MM.1S (cell line): Measurements from ENCODE around the gene KCNB1.

Experiments used
- DNase-seq: peaks from one replicate; pipeline ENCODE4 v3.0.0-alpha.2; 2015
- H2AFZ ChIP-seq: fragments of 300-600 bp; sonication (generic); 2 replicates; pipeline ENCODE4 v1.6.0; 2016; ENCODE audit warnings: antibody characterized with exemption, low read length
- H3F3A ChIP-seq: fragments of 300-600 bp; sonication (generic); 2 replicates; pipeline ENCODE4 v1.6.1; 2016; ENCODE audit warnings: mild to moderate bottlenecking, antibody characterized with exemption, low read length, moderate library complexity, mixed read lengths; ENCODE audit not compliant: insufficient read depth
- H3K27ac ChIP-seq: fragments of 300-600 bp; sonication (generic); 2 replicates; pipeline ENCODE4 v1.5.1; 2016; ENCODE audit warnings: mild to moderate bottlenecking, low read length
- H3K27me3 ChIP-seq: fragments of 300-600 bp; sonication (generic); replicated peaks from 2 replicates; pipeline ENCODE4 v1.6.0; 2016; ENCODE audit warnings: low read length; ENCODE audit not compliant: insufficient read depth
- H3K36me3 ChIP-seq: fragments of 300-600 bp; sonication (generic); replicated peaks from 2 replicates; pipeline ENCODE4 v1.6.1; 2016; ENCODE audit warnings: mild to moderate bottlenecking, low read length, mixed read lengths; ENCODE audit not compliant: insufficient read depth
- H3K4me1 ChIP-seq: fragments of 300-600 bp; sonication (generic); 2 replicates; pipeline ENCODE4 v1.6.1; 2016; ENCODE audit warnings: low read length, mixed read lengths
- H3K4me2 ChIP-seq: fragments of 300-600 bp; sonication (generic); 2 replicates; pipeline ENCODE4 v1.6.0; 2016; ENCODE audit warnings: low read depth, low read length
- H3K4me3 ChIP-seq: fragments of 300-600 bp; sonication (generic); 2 replicates; pipeline ENCODE4 v1.5.1; 2016; ENCODE audit warnings: low read length, mixed read lengths
- H3K79me2 ChIP-seq: fragments of 300-600 bp; sonication (generic); 2 replicates; pipeline ENCODE4 v1.6.1; 2016; ENCODE audit warnings: mixed run types, low read length, mixed read lengths
- H3K9ac ChIP-seq: fragments of 300-600 bp; sonication (generic); 2 replicates; pipeline ENCODE4 v1.6.1; 2016; ENCODE audit warnings: low read length, mixed read lengths
- H3K9me2 ChIP-seq: fragments of 300-600 bp; sonication (generic); replicated peaks from 2 replicates; pipeline ENCODE4 v1.6.1; 2016; ENCODE audit warnings: mild to moderate bottlenecking, low read length, mixed read lengths; ENCODE audit not compliant: insufficient read depth
- H3K9me3 ChIP-seq: fragments of 300-600 bp; sonication (generic); replicated peaks from 2 replicates; pipeline ENCODE4 v1.6.1; 2016; ENCODE audit warnings: mild to moderate bottlenecking, low read length, mixed read lengths; ENCODE audit not compliant: insufficient read depth
- H4K20me1 ChIP-seq: fragments of 300-600 bp; sonication (generic); 2 replicates; pipeline ENCODE4 v1.6.1; 2016; ENCODE audit warnings: mild to moderate bottlenecking, low read length, moderate library complexity, mixed read lengths; ENCODE audit not compliant: insufficient read depth
- EZH2 ChIP-seq: fragments of 300-600 bp; sonication (generic); optimal IDR thresholded peaks from 2 replicates; pipeline ENCODE3; 2017; ENCODE audit warnings: low read depth, mild to moderate bottlenecking, antibody characterized with exemption, low read length, mixed read lengths
- EZH2phosphoT487 ChIP-seq: fragments of 300-600 bp; sonication (generic); IDR thresholded peaks from 2 replicates; pipeline ENCODE4 v1.6.1; 2018; ENCODE audit warnings: antibody characterized with exemption, low read length
- TF ChIP-seq, protein P1 (sequence below): fragments of 300-600 bp; sonication (generic); IDR thresholded peaks from 2 replicates; pipeline ENCODE4 v1.5.1; 2016; ENCODE audit warnings: antibody characterized with exemption, low read length, mixed read lengths

KCNB1 gene

DNA sequence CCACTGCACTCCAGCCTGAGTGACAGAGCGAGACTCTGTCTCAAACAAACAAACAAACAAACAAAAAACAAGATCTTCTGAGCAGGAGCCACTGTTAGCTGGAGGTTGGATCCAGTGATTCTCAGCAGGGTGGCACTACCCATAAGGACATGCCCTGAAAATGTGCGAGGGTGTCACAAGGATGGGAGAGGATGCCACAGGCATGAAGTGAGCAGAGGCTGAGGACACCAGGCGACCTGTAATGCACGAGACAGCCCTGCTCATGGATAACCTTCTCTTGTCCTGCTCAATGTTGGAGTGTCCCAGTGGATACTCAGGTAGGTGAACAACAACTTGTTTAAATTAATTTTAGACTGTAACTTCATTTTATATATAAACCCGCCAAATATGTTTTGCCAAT is 76.8 kb downstream of the KCNB1 start:
- no peak overlapping the region for H3K9ac ChIP-seq
- no peaks in the 10 kb centered on the region for H3K79me2 ChIP-seq
- H3K27me3 ChIP-seq, result peaks cover 6% of the 10 kb centered on the region; the same call in 1 of the 2 replicates
- no peak overlapping the region for H3K4me3 ChIP-seq
- no peaks in the 10 kb centered on the region for H4K20me1 ChIP-seq
- H3K4me2 ChIP-seq, result no peak overlapping the region
- H2AFZ ChIP-seq, result no peak overlapping the region
- no peak overlapping the region for H3K27ac ChIP-seq
- TF ChIP-seq, protein P1, sequence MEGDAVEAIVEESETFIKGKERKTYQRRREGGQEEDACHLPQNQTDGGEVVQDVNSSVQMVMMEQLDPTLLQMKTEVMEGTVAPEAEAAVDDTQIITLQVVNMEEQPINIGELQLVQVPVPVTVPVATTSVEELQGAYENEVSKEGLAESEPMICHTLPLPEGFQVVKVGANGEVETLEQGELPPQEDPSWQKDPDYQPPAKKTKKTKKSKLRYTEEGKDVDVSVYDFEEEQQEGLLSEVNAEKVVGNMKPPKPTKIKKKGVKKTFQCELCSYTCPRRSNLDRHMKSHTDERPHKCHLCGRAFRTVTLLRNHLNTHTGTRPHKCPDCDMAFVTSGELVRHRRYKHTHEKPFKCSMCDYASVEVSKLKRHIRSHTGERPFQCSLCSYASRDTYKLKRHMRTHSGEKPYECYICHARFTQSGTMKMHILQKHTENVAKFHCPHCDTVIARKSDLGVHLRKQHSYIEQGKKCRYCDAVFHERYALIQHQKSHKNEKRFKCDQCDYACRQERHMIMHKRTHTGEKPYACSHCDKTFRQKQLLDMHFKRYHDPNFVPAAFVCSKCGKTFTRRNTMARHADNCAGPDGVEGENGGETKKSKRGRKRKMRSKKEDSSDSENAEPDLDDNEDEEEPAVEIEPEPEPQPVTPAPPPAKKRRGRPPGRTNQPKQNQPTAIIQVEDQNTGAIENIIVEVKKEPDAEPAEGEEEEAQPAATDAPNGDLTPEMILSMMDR, result no peak
- no peak for TF ChIP-seq EZH2phosphoT487
- TF ChIP-seq EZH2, result no peak
- H3F3A ChIP-seq, result no peaks in the 10 kb centered on the region
- DNase-seq, result no peak
- H3K9me3 ChIP-seq, result no peaks in the 10 kb centered on the region
- H3K9me2 ChIP-seq, result no peaks in the 10 kb centered on the region
- no peaks in the 10 kb centered on the region for H3K36me3 ChIP-seq
- no peaks in the 10 kb centered on the region for H3K4me1 ChIP-seq

DNA sequence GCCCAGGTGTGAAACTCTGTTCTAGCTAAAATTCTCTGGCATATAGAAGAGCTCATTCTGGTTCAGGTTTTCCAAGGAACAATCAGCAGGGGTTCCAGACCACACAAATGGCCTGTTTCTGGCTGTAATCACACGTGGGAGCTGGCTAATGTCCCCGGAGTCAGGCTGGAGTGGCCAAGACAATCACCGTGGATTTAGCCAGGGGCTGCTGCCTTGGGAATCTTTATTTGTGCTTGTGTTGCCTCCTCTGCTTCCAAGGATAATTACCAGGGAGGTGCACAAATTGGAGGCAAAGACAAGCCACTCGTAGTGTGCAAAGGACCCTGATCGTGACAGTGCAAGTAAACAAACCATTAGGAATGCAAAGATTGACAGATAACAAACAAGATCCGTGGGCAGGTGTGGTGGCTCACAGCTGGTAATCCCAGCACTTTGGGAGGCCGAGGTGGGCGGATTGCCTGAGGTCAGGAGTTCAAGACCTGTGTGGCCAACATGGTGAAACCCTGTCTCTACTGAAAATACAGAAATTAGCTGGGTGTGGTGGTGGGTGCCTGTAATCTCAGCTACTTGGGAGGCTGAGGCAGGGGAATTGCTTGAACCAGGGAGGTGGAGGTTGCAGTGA is 77.3 kb downstream of the KCNB1 start:
- no peak overlapping the region for H3K4me3 ChIP-seq
- no peaks in the 10 kb centered on the region for H3K36me3 ChIP-seq
- no peak overlapping the region for H3K27ac ChIP-seq
- DNase-seq, result no peak
- no peaks in the 10 kb centered on the region for H3K79me2 ChIP-seq
- no peak overlapping the region for H3K9ac ChIP-seq
- no peaks in the 10 kb centered on the region for H3K4me1 ChIP-seq
- H2AFZ ChIP-seq, result no peak overlapping the region
- H3K4me2 ChIP-seq, result no peak overlapping the region
- H4K20me1 ChIP-seq, result no peaks in the 10 kb centered on the region
- no peaks in the 10 kb centered on the region for H3K9me2 ChIP-seq
- peaks cover 6% of the 10 kb centered on the region; the same call in 1 of the 2 replicates for H3K27me3 ChIP-seq
- TF ChIP-seq EZH2phosphoT487, result no peak
- no peak for TF ChIP-seq EZH2
- TF ChIP-seq, protein P1, result no peak
- no peaks in the 10 kb centered on the region for H3K9me3 ChIP-seq
- H3F3A ChIP-seq, result no peaks in the 10 kb centered on the region

DNA sequence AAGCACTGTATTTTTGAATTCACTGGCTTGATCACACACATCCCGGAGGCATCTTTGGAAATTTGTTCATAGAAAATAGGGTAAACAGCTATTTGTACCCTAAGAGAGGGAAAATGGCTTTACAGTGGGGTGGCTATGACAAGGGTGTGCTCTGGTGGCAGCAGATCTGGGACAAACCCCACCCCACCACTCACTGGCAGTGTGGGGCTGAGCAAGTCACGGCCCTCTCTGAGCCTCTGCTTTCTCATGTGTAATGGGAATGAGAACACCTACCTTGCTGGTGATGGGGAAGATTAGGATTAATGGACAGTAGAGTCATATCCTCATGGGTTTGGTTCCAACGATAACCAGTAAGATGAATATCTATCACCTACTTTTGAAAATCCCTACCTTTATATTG is 78.0 kb downstream of the KCNB1 start:
- no peaks in the 10 kb centered on the region for H3K36me3 ChIP-seq
- peaks cover under 1% of the 10 kb centered on the region; the same call in 1 of the 2 replicates for H3K27me3 ChIP-seq
- TF ChIP-seq EZH2phosphoT487, result no peak
- TF ChIP-seq EZH2, result no peak
- TF ChIP-seq, protein P1, result no peak

More for the DNA sequence above, 78.0 kb downstream of the KCNB1 start:
- no peaks in the 10 kb centered on the region for H3K79me2 ChIP-seq
- no peak for DNase-seq
- H3K4me1 ChIP-seq, result no peaks in the 10 kb centered on the region
- H3K9me2 ChIP-seq, result no peaks in the 10 kb centered on the region
- H4K20me1 ChIP-seq, result no peaks in the 10 kb centered on the region
- no peak overlapping the region for H3K9ac ChIP-seq
- no peak overlapping the region for H3K4me2 ChIP-seq
- H2AFZ ChIP-seq, result no peak overlapping the region
- H3K4me3 ChIP-seq, result no peak overlapping the region
- no peak overlapping the region for H3K27ac ChIP-seq
- no peaks in the 10 kb centered on the region for H3K9me3 ChIP-seq
- no peaks in the 10 kb centered on the region for H3F3A ChIP-seq
